Endothelial cell (in vitro differentiated cells): ENCODE results near the gene SNX25. TPM values are rescaled to one million over a fixed set of nuclear protein-coding genes. Genes with fewer than 3 reads are reported as not detected.

ENCODE experiments used
- DNase-seq: peaks from one replicate; pipeline ENCODE4 v3.0.0; 2021; ENCODE audit warnings: low spot score
- H3K27ac Mint-ChIP-seq: one replicate; pipeline ENCODE4 v1.8.0; 2021; ENCODE audit warnings: mixed read lengths, inconsistent platforms; ENCODE audit not compliant: unreplicated experiment
- H3K27me3 Mint-ChIP-seq: one replicate; pipeline ENCODE4 v1.8.0; 2021; ENCODE audit warnings: mild to moderate bottlenecking, moderate library complexity, mixed read lengths, inconsistent platforms; ENCODE audit not compliant: unreplicated experiment
- H3K36me3 Mint-ChIP-seq: one replicate; pipeline ENCODE4 v1.8.0; 2021; ENCODE audit warnings: mild to moderate bottlenecking, low read depth, mixed read lengths, inconsistent platforms; ENCODE audit not compliant: unreplicated experiment
- H3K4me1 Mint-ChIP-seq: one replicate; pipeline ENCODE4 v1.8.0; 2021; ENCODE audit warnings: mild to moderate bottlenecking, mixed read lengths, inconsistent platforms; ENCODE audit not compliant: unreplicated experiment
- H3K4me3 Mint-ChIP-seq: one replicate; pipeline ENCODE4 v1.8.0; 2021; ENCODE audit warnings: mild to moderate bottlenecking, mixed read lengths, inconsistent platforms; ENCODE audit not compliant: unreplicated experiment
- H3K9me3 Mint-ChIP-seq: one replicate; pipeline ENCODE4 v1.8.0; 2021; ENCODE audit warnings: mixed read lengths, inconsistent platforms; ENCODE audit not compliant: unreplicated experiment
- total RNA-seq: library from RNA; stranded (reverse); fragmentation: NEBNext Ultra II Directional; extraction: Animal tissue kit (Norgen Biotek cat#: 25700); gene quantifications from one replicate; pipeline ENCODE4 v1.2.1, GENCODE V29; 2021; ENCODE audit not compliant: unreplicated experiment
- TF ChIP-seq, protein P1 (sequence below): fragments of 200-600 bp; sonication (generic); IDR thresholded peaks from one replicate; pipeline ENCODE4 v1.5.0; 2021; ENCODE audit warnings: antibody characterized with exemption; ENCODE audit not compliant: unreplicated experiment

The SNX25 gene
- total RNA-seq, 1 donor from 2014 or later, result 19.3 TPM

DNA sequence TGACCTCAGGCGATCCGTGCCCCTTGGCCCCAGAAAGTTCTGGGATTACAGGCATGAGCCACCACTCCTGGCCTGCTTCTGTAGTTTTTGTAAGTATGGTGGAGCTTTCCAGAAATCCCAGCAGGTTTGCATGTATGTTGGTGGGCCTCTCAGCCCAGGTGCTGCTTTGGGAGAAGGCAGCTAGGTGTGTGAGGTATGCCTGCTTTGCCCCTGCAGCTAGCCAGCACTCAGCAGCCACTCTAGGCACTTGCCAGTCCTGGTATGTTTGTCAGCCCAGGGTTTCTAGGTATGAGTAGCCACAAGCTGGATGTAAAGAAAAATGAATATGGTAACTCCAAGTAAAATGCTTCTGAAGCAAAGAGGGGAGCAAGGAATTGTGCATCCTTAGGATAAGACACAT is 8.9 kb downstream of the SNX25 start:
- H3K9me3 Mint-ChIP-seq, result no peaks in the 10 kb centered on the region
- no peaks in the 10 kb centered on the region for H3K27me3 Mint-ChIP-seq
- H3K4me3 Mint-ChIP-seq, result no peak overlapping the region
- peaks cover 10% of the 10 kb centered on the region for H3K4me1 Mint-ChIP-seq
- TF ChIP-seq, protein P1, sequence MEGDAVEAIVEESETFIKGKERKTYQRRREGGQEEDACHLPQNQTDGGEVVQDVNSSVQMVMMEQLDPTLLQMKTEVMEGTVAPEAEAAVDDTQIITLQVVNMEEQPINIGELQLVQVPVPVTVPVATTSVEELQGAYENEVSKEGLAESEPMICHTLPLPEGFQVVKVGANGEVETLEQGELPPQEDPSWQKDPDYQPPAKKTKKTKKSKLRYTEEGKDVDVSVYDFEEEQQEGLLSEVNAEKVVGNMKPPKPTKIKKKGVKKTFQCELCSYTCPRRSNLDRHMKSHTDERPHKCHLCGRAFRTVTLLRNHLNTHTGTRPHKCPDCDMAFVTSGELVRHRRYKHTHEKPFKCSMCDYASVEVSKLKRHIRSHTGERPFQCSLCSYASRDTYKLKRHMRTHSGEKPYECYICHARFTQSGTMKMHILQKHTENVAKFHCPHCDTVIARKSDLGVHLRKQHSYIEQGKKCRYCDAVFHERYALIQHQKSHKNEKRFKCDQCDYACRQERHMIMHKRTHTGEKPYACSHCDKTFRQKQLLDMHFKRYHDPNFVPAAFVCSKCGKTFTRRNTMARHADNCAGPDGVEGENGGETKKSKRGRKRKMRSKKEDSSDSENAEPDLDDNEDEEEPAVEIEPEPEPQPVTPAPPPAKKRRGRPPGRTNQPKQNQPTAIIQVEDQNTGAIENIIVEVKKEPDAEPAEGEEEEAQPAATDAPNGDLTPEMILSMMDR, result no peak
- H3K27ac Mint-ChIP-seq, result no peak overlapping the region
- DNase-seq, result no peak
- peaks cover 7% of the 10 kb centered on the region for H3K36me3 Mint-ChIP-seq

DNA sequence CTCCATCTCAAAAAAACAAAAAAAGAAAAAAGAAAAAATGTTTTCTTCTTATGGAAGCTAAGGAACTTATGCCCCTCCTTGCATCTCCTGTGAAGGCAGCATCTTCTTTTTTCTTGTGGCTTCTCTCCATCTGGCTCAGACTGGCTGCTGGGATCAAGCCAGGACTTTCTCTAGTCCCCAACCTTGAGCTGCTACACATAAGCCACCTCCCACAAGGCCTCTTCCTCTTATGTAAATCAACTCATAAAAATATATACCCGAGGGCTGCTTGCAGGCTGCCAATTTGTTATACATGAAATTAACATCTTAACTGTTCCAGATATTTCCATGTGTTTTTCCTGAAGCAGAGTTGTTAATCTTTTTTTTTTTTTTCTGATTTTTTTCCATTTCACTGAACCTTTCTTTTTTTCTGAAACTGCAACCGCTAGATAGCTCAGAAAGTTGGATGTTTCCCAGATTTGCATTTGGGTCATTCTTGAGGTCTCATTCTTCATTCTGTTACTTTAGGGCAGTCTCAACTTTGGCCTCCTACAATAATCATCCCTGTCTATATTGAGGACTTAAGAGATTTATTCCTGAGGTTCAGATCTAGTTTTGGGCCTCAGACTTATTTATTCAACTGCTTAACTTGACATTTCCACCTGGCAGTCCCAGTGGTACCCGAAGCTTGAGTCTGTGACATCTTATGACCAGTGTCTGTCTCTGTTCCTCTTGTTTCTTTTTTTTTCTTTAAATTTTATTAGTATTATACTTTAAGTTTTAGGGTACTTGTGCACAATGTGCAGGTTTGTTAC is 10.3 kb downstream of the SNX25 start:
- Mint-ChIP-seq H3K27me3 (no peaks in the 10 kb centered on the region), H3K36me3 (peaks cover 4% of the 10 kb centered on the region), H3K4me1 (peaks cover 7% of the 10 kb centered on the region), H3K27ac (no peak overlapping the region), H3K4me3 (no peak overlapping the region), H3K9me3 (no peaks in the 10 kb centered on the region)
- no peak for DNase-seq
- TF ChIP-seq, protein P1, result no peak

DNA sequence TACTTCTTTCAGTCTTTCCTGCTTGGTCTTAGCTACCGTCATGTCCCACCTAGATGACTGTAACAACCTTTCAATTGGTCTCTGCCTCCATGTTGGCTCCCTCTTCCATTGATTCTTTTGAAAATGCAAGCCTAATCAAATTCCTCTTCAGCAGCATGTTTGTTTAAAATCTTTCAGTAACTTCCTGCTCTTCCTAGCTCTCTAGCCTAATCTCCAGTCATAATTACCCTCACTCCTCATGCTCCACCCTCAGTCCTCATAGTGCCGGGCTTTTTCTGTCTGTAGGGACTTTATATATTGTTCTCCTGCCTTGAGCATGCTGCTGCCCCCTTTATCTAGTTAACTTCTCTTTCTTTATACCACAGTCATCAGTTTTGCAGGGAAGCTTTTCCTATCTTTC is 12.1 kb downstream of the SNX25 start:
- H3K36me3 Mint-ChIP-seq, result peaks cover 4% of the 10 kb centered on the region
- no peak for DNase-seq
- no peak overlapping the region for H3K27ac Mint-ChIP-seq
- no peak overlapping the region for H3K4me3 Mint-ChIP-seq
- peaks cover 8% of the 10 kb centered on the region for H3K4me1 Mint-ChIP-seq
- TF ChIP-seq, protein P1, result no peak
- H3K27me3 Mint-ChIP-seq, result no peaks in the 10 kb centered on the region
- no peaks in the 10 kb centered on the region for H3K9me3 Mint-ChIP-seq

DNA sequence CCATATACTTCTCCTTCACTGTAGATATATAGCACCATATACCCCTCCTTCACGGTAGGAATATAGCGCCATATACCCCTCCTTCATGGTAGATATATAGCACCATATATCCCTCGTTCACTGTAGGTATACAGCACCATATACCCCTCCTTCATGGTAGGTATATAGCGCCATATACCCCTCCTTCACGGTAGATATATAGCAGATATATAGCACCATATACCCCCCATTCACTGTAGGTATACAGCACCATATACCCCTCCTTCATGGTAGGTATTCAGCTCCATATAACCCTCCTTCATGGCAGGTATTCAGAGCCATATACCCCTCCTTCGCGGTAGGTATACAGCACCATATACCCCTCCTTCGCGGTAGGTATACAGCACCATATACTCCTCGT is 12.5 kb downstream of the SNX25 start:
- H3K4me3 Mint-ChIP-seq, result no peak overlapping the region
- H3K4me1 Mint-ChIP-seq, result peaks cover 10% of the 10 kb centered on the region
- H3K36me3 Mint-ChIP-seq, result peaks cover 4% of the 10 kb centered on the region
- H3K27me3 Mint-ChIP-seq, result no peaks in the 10 kb centered on the region
- DNase-seq, result no peak
- H3K9me3 Mint-ChIP-seq, result no peaks in the 10 kb centered on the region
- TF ChIP-seq, protein P1, result no peak
- no peak overlapping the region for H3K27ac Mint-ChIP-seq

DNA sequence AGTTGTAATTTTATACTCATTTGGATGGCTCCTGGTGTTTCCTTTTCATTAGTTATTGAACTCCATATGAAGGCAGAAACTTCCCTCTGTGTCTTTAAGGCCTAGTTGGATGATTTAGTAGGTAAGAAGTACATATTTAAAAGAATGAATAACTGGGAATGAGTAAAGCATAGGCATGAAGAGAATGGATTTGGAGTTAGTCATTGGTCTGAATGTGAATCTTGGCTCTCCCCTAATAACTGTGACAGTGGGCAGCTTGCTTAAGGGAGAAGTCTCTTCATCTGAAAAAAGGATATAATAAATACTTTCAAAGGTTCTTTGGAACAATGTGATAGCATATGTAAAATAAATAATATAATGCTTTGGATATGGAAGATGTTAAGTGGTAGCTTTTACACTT is 13.2 kb downstream of the SNX25 start:
- Mint-ChIP-seq H3K36me3 (peaks cover 4% of the 10 kb centered on the region), H3K4me1 (peaks cover 10% of the 10 kb centered on the region), H3K27ac (no peak overlapping the region), H3K4me3 (no peak overlapping the region), H3K9me3 (no peaks in the 10 kb centered on the region), H3K27me3 (no peaks in the 10 kb centered on the region)
- DNase-seq, result no peak
- TF ChIP-seq, protein P1, result no peak
